ENCODE data around the gene AMBRA1.

AMBRA1 gene

GRCh38 chr11:46445192-46445919, 148.5 kb downstream of the AMBRA1 start:
- DNase-seq (ENCODE audit: low read depth in 2 of 2, low spot score in 1 of 2): no peak

- DNase-seq (ENCODE audit: low read depth in 2 of 2, low spot score in 1 of 2): no peak
Measured at GRCh38 chr11:46444305-46444704, 149.5 kb downstream of the AMBRA1 start.

- DNase-seq (ENCODE audit: low read depth in 2 of 2, low spot score in 1 of 2): no peak
Measured at GRCh38 chr11:46438211-46438610, 155.6 kb downstream of the AMBRA1 start.

- DNase-seq (ENCODE audit: low read depth in 2 of 2, low spot score in 1 of 2): no peak
Measured at GRCh38 chr11:46437122-46437689, 156.6 kb downstream of the AMBRA1 start.

- no peak for DNase-seq (ENCODE audit: low read depth in 2 of 2, low spot score in 1 of 2)
Measured at GRCh38 chr11:46436113-46436512, 157.7 kb downstream of the AMBRA1 start.

GRCh38 chr11:46435679-46436078, 158.1 kb downstream of the AMBRA1 start:
- DNase-seq (ENCODE audit: low read depth in 2 of 2, low spot score in 1 of 2): no peak

- DNase-seq (ENCODE audit: low read depth in 2 of 2, low spot score in 1 of 2): no peak
Measured at GRCh38 chr11:46431211-46431610, 162.6 kb downstream of the AMBRA1 start.

- no peak for DNase-seq (ENCODE audit: low read depth in 2 of 2, low spot score in 1 of 2)
Measured at GRCh38 chr11:46429717-46430116, 164.1 kb downstream of the AMBRA1 start.

GRCh38 chr11:46427364-46427763, 166.5 kb downstream of the AMBRA1 start:
- no peak for DNase-seq (ENCODE audit: low read depth in 2 of 2, low spot score in 1 of 2)

- no peak for DNase-seq (ENCODE audit: low read depth in 2 of 2, low spot score in 1 of 2)
Measured at GRCh38 chr11:46426233-46426991, 167.4 kb downstream of the AMBRA1 start.

- no peak for DNase-seq (ENCODE audit: low read depth in 2 of 2, low spot score in 1 of 2)
Measured at GRCh38 chr11:46422588-46422987, 171.2 kb downstream of the AMBRA1 start.

- DNase-seq (ENCODE audit: low read depth in 2 of 2, low spot score in 1 of 2): no peak
Measured at GRCh38 chr11:46421257-46421880, 172.5 kb downstream of the AMBRA1 start.

- DNase-seq (ENCODE audit: low read depth in 2 of 2, low spot score in 1 of 2): no peak
Measured at GRCh38 chr11:46420513-46420912, 173.3 kb downstream of the AMBRA1 start.

- DNase-seq (ENCODE audit: low read depth in 2 of 2, low spot score in 1 of 2): no peak
Measured at GRCh38 chr11:46418751-46419150, 175.1 kb downstream of the AMBRA1 start.

- no peak for DNase-seq (ENCODE audit: low read depth in 2 of 2, low spot score in 1 of 2)
Measured at GRCh38 chr11:46417711-46418110, 176.1 kb downstream of the AMBRA1 start.

GRCh38 chr11:46414879-46415278, 178.9 kb downstream of the AMBRA1 start:
- DNase-seq (ENCODE audit: low read depth in 2 of 2, low spot score in 1 of 2): no peak

GRCh38 chr11:46414466-46414796, 179.4 kb downstream of the AMBRA1 start:
- no peak for DNase-seq (ENCODE audit: low read depth in 2 of 2, low spot score in 1 of 2)

- no peak for DNase-seq (ENCODE audit: low read depth in 2 of 2, low spot score in 1 of 2)
Measured at GRCh38 chr11:46413760-46414465, 179.9 kb downstream of the AMBRA1 start.

GRCh38 chr11:46410021-46410420, 183.8 kb downstream of the AMBRA1 start:
- no peak for DNase-seq (ENCODE audit: low read depth in 2 of 2, low spot score in 1 of 2)

- DNase-seq (ENCODE audit: low read depth in 2 of 2, low spot score in 1 of 2): no peak
Measured at GRCh38 chr11:46408407-46408986, 185.3 kb downstream of the AMBRA1 start.

GRCh38 chr11:46407635-46408034, 186.2 kb downstream of the AMBRA1 start:
- no peak for DNase-seq (ENCODE audit: low read depth in 2 of 2, low spot score in 1 of 2)
